H1 (cell line): Measurements from ENCODE around the gene ING4. TPM values are rescaled to one million over a fixed set of nuclear protein-coding genes. Genes with fewer than 3 reads are reported as not detected.

Experiments
- JUN ChIP-seq: IDR thresholded peaks from 2 replicates; pipeline ENCODE4 v1.6.1; 2011; ENCODE audit warnings: low read depth, mild to moderate bottlenecking, improper control_type of control experiment, low read length
- POU5F1 ChIP-seq: IDR thresholded peaks from 2 replicates; pipeline ENCODE4 v1.6.1; 2011; ENCODE audit warnings: low read depth, mild to moderate bottlenecking, low read length, moderate library complexity
- RNF2 ChIP-seq: fragments of 200-900, 300-1000 bp; sonication (generic); IDR thresholded peaks from 2 replicates; pipeline ENCODE4 v1.7.1; 2016; ENCODE audit warnings: borderline replicate concordance, low read depth, mild to moderate bottlenecking, antibody characterized with exemption, low read length; ENCODE audit not compliant: poor library complexity, severe bottlenecking; ENCODE audit errors: missing control alignments
- polyA plus RNA-seq, 7 experiments: library from polyadenylated mRNA; depleted of rRNA in 3 of 7; stranded (reverse) in 5 of 7; unstranded in 2 of 7; fragments of >200 nt in 5 of 7; fragments of 200-250 nt in 2 of 7; gene quantifications; 1 replicate in 5 of 7; 2 replicates in 1 of 7; 4 replicates in 1 of 7; pipeline versions ENCODE4 v1.2.1 to v1.2.3, GENCODE V29; 2011 to 2013; ENCODE audit warnings: missing spikeins in 2 of 7, mixed read lengths in 2 of 7
- total RNA-seq: library from RNA; stranded (reverse); fragmentation: NEBNext Ultra II Directional; extraction: Animal tissue kit (Norgen Biotek cat#: 25700); gene quantifications from 2 replicates; pipeline ENCODE4 v1.2.1, GENCODE V29; 2021

The ING4 gene
- total and polyA plus RNA-seq, 2 of the 8 experiments (the other 6 are each of a cell fraction or from before 2014, with no cell fraction given): 22.9 to 28.6 TPM

DNA sequence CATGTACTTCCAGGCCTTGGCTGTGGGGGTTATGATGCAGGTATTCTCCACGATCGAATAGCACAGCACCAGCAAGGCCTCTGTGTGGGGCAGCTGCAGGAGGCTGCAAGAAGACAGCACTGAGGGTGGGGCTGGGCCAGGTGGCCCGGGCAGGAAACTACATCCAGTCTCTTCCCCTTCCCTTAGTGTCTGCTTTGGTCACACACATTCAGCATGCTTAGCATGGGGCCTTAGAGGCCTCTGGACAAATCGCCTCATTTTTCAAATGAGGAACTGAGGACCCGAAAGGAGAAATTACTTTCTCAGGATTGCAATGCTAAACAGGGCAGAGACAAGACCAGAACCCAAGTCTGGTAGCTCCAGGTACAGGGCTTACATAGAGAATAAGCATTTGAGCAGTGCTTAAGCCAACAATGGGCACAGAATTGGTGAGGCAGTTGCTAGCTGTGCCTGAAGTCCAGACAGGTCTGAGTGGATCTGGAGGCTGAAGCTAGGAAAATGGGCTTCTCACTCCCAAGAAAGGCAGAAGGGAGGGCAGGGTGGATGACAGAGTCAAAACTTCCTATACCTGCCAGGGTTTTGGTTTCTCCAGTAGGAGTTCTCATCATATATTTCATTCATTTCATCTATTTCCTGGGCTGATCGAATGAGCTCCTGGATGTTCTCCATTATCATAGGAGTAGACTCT is 19.2 kb downstream of the ING4 start (continued):
- TF ChIP-seq RNF2: no peak
- no peak for TF ChIP-seq POU5F1
- TF ChIP-seq JUN: no peak
